Right atrium auricular region (tissue), 2 donors: ENCODE data around the gene HSPBP1. TPM values are rescaled to one million over a fixed set of nuclear protein-coding genes. Genes with fewer than 3 reads are reported as not detected.

Experiments used
- DNase-seq: peaks from one replicate; pipeline ENCODE4 v3.0.0-alpha.2; 2019; ENCODE audit warnings: low spot score
- H3K27ac ChIP-seq, 2 donors: fragments of 200-600 bp; sonication (generic); 1 replicate in 1 of 2; 2 replicates in 1 of 2; pipeline ENCODE4 v1.5.1; 2016 to 2019
- H3K27me3 ChIP-seq, 2 donors: fragments of 200-600 bp; sonication (generic); one replicate each; pipeline versions ENCODE4 v1.5.1 to v1.6.0; 2017 to 2019
- H3K36me3 ChIP-seq: fragments of 200-600 bp; sonication (generic); one replicate; pipeline ENCODE4 v1.5.1; 2016
- H3K4me1 ChIP-seq, 2 donors: fragments of 200-600 bp; sonication (generic); one replicate each; pipeline versions ENCODE4 v1.5.1 to v1.6.0; 2017 to 2019
- H3K4me3 ChIP-seq, 2 donors: fragments of 200-600 bp; sonication (generic); 1 replicate in 1 of 2; 2 replicates in 1 of 2; pipeline ENCODE4 v1.5.1; 2017 to 2019; ENCODE audit warnings: mild to moderate bottlenecking in 1 of 2, moderate library complexity in 1 of 2
- H3K9me3 ChIP-seq, 2 donors: fragments of 200-600 bp; sonication (generic); one replicate each; pipeline ENCODE4 v1.5.1; 2019
- CTCF ChIP-seq, 2 donors: fragments of 200-600 bp; sonication (generic); IDR thresholded peaks; one replicate each; pipeline ENCODE4 v1.5.1; 2019; ENCODE audit warnings: antibody characterized with exemption in 2 of 2
- microRNA-seq, 2 donors: library from miRNA; unstranded; fragments of <30 nt; microRNA quantifications; one replicate each; pipeline ENCODE4, GENCODE V29; 2016 to 2017; ENCODE audit warnings: borderline number of aligned reads in 2 of 2, borderline replicate concordance in 1 of 2
- total RNA-seq, 2 donors: library from RNA; depleted of rRNA; stranded (reverse); fragments of >200 nt; gene quantifications; one replicate each; pipeline ENCODE4 v1.1.0, GENCODE V29; 2016

HSPBP1 gene
- total RNA-seq, 2 donors from 2014 or later = 29.6 to 35.8 TPM

- H3K27ac ChIP-seq = no peak overlapping the region
- no peak for TF ChIP-seq CTCF (IDR thresholded peaks at IDR 0.05)
- H3K4me3 ChIP-seq = no peak overlapping the region
- H3K4me1 ChIP-seq = peaks cover 0 to 27% of the 10 kb centered on the region in 2 donors
- no peaks in the 10 kb centered on the region for H3K36me3 ChIP-seq
- no peak for DNase-seq
- H3K27me3 ChIP-seq = no peaks in the 10 kb centered on the region
- H3K9me3 ChIP-seq = peaks cover 0 to 4% of the 10 kb centered on the region in 2 donors
These were observed 67.5 kb downstream of the HSPBP1 start for GRCh38 chr19:55212447-55212846.

Small RNA genes within 50 kb of the gene (microRNA-seq; reads per million reads assigned to microRNA genes)
- gene MIR6802 = 0.71 to 2.1 reads per million in 2 donors
- gene MIR6803 = 1.4 to 2.8 reads per million in 2 donors
- gene MIR6804 = 0.71 reads per million in 2 donors

Other genes with a start within 250 kb of the HSPBP1 start
- gene GP6, start 241.8 kb downstream of the HSPBP1 start, total RNA-seq = under 1 TPM in 1 of 2 donors, not detected in 1; 0.16 TPM
- gene RDH13, start 217.0 kb downstream of the HSPBP1 start, total RNA-seq = 10 to 100 TPM; 26.5 to 28.1 TPM
- 10 to 100 TPM in 1 of 2 donors, 1 to 10 TPM in 1; 6.7 to 13.8 TPM for gene EPS8L1, start 204.2 kb downstream of the HSPBP1 start, total RNA-seq
- gene PPP1R12C, start 162.5 kb downstream of the HSPBP1 start, total RNA-seq = 100 to 1,000 TPM in 1 of 2 donors, 10 to 100 TPM in 1; 98.9 to 205 TPM
- gene TNNT1, start 130.9 kb downstream of the HSPBP1 start, total RNA-seq = 10 to 100 TPM in 1 of 2 donors, 1 to 10 TPM in 1; 6.8 to 46.5 TPM
- gene TNNI3, start 122.4 kb downstream of the HSPBP1 start, total RNA-seq = 1,000 to 10,000 TPM; 3,822 to 4,003 TPM
- 1 to 10 TPM in 1 of 2 donors, under 1 TPM in 1; 0.89 to 2.7 TPM for gene DNAAF3, start 113.5 kb downstream of the HSPBP1 start, total RNA-seq
- under 1 TPM in 1 of 2 donors, not detected in 1; 0.08 TPM for gene SYT5, start 99.8 kb downstream of the HSPBP1 start, total RNA-seq
- 1 to 10 TPM; 1.3 to 7.8 TPM for gene PTPRH, start 70.6 kb downstream of the HSPBP1 start, total RNA-seq
- 1 to 10 TPM in 1 of 2 donors, not detected in 1; 1.3 TPM for gene TMEM86B, start 51.3 kb downstream of the HSPBP1 start, total RNA-seq
- 10 to 100 TPM; 28.7 to 35.5 TPM for gene PPP6R1, start 21.1 kb downstream of the HSPBP1 start, total RNA-seq
- 10 to 100 TPM in 1 of 2 donors, 1 to 10 TPM in 1; 5.6 to 15.6 TPM for gene BRSK1, start 3.9 kb upstream of the HSPBP1 start, total RNA-seq
- 1 to 10 TPM in 1 of 2 donors, not detected in 1; 3.3 TPM for gene TMEM150B, start 45.2 kb upstream of the HSPBP1 start, total RNA-seq
- gene KMT5C, start 59.8 kb upstream of the HSPBP1 start, total RNA-seq = 1 to 10 TPM; 2.4 to 3.3 TPM
- gene COX6B2, start 74.6 kb upstream of the HSPBP1 start, total RNA-seq = not detected
- gene GARIN5B, start 83.2 kb upstream of the HSPBP1 start, total RNA-seq = not detected
- gene IL11, start 90.4 kb upstream of the HSPBP1 start, total RNA-seq = under 1 TPM in 1 of 2 donors, not detected in 1; 0.16 TPM
- not detected for gene TMEM190, start 96.7 kb upstream of the HSPBP1 start, total RNA-seq
- 1 to 10 TPM in 1 of 2 donors, not detected in 1; 1.2 TPM for gene TMEM238, start 104.2 kb upstream of the HSPBP1 start, total RNA-seq
- gene RPL28, start 105.8 kb upstream of the HSPBP1 start, total RNA-seq = 100 to 1,000 TPM; 175 to 319 TPM
- gene UBE2S, start 127.7 kb upstream of the HSPBP1 start, total RNA-seq = 10 to 100 TPM; 19.1 to 22.0 TPM
- gene SHISA7, start 163.2 kb upstream of the HSPBP1 start, total RNA-seq = not detected
- gene ISOC2, start 181.5 kb upstream of the HSPBP1 start, total RNA-seq = 10 to 100 TPM; 87.0 to 92.2 TPM
- not detected for gene C19orf85, start 184.6 kb upstream of the HSPBP1 start, total RNA-seq
- 10 to 100 TPM in 1 of 2 donors, 1 to 10 TPM in 1; 5.6 to 13.2 TPM for gene ZNF628, start 196.5 kb upstream of the HSPBP1 start, total RNA-seq
- 1 to 10 TPM; 2.3 to 7.0 TPM for gene NAT14, start 205.1 kb upstream of the HSPBP1 start, total RNA-seq
- gene SSC5D, start 208.3 kb upstream of the HSPBP1 start, total RNA-seq = 1 to 10 TPM; 3.3 to 6.7 TPM